Peyer's patch (tissue), 4 donors: ENCODE results near the gene NEK9.

Source experiments
- POLR2A ChIP-seq, 2 donors: fragments of 450-650 bp; IDR thresholded peaks; one replicate each; pipeline ENCODE4 v1.5.1; 2017; ENCODE audit warnings: antibody characterized with exemption in 2 of 2, mild to moderate bottlenecking in 2 of 2, moderate library complexity in 2 of 2
- TF ChIP-seq, protein P1 (sequence below), 6 experiments: fragments of 450-650 bp in 4 of 6; fragments of 200-600 bp in 2 of 6; sonication (generic) in 1 of 6; IDR thresholded peaks; one replicate each; pipeline ENCODE4 v1.5.1; 2017 to 2019; ENCODE audit warnings: antibody characterized with exemption in 6 of 6, mild to moderate bottlenecking in 3 of 6, moderate library complexity in 1 of 6

DNA sequence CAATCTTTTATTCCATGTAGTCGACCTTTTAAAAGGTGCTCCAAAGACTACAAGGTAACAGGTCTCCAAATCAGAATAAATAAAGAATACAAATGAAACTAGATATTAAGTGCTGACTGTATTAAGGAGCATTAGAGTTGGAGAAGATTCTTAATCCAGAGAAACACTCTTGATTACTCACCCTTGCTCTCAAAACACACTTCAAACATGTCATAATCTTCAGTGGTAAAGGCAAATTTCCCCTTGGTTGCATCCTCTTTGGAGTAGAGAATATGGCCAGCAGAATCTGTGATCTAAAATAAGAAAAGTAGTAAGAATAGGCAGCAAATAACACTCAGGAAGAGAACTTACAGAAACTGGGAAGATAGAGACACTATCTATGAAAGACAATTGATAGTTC is 25.0 kb upstream of the NEK9 start:
- no peak for TF ChIP-seq POLR2A (IDR thresholded peaks at IDR 0.05)
- TF ChIP-seq, protein P1, sequence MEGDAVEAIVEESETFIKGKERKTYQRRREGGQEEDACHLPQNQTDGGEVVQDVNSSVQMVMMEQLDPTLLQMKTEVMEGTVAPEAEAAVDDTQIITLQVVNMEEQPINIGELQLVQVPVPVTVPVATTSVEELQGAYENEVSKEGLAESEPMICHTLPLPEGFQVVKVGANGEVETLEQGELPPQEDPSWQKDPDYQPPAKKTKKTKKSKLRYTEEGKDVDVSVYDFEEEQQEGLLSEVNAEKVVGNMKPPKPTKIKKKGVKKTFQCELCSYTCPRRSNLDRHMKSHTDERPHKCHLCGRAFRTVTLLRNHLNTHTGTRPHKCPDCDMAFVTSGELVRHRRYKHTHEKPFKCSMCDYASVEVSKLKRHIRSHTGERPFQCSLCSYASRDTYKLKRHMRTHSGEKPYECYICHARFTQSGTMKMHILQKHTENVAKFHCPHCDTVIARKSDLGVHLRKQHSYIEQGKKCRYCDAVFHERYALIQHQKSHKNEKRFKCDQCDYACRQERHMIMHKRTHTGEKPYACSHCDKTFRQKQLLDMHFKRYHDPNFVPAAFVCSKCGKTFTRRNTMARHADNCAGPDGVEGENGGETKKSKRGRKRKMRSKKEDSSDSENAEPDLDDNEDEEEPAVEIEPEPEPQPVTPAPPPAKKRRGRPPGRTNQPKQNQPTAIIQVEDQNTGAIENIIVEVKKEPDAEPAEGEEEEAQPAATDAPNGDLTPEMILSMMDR (IDR thresholded peaks at IDR 0.05): no peak
